ENCODE data around the gene PRG2. TPM values are rescaled to one million over a fixed set of nuclear protein-coding genes. Genes with fewer than 3 reads are reported as not detected.

Gene PRG2, protein sequence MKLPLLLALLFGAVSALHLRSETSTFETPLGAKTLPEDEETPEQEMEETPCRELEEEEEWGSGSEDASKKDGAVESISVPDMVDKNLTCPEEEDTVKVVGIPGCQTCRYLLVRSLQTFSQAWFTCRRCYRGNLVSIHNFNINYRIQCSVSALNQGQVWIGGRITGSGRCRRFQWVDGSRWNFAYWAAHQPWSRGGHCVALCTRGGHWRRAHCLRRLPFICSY
- polyA plus RNA-seq (2012; ENCODE audit: insufficient read length, low read depth): not detected

DNA sequence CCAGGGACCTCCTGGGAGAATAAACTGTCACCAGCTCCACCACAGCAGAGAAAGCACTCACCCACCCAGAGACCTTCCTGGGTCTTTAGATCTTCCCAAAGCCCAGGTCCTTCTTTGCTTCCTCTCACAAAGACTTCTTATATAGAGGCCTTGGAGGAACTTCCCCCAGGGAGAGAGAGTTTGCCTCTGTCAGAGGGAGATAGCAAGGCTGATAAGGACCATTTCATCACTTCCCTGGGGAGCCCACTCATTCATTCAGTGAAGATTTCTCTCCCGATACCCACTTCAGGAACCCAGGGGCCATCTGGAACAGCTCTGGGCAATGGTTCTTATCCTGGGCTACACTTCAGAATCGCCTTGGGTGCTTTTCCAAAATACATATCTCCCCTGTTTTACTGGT is at the start of gene PRG2:
PRG2 (minus strand) TSS at position 116 of the 400 bp plus-strand sequence. CDS start 706 bp downstream, outside the sequence.
- no peak for TF ChIP-seq FOXP2 (optimal IDR thresholded peaks at IDR 0.05; ENCODE audit: borderline replicate concordance, extremely low read depth, extremely low read length, insufficient read depth)
- no peak for TF ChIP-seq POLR2AphosphoS5 (IDR thresholded peaks at IDR 0.05; ENCODE audit: low read depth, low read length)

DNA sequence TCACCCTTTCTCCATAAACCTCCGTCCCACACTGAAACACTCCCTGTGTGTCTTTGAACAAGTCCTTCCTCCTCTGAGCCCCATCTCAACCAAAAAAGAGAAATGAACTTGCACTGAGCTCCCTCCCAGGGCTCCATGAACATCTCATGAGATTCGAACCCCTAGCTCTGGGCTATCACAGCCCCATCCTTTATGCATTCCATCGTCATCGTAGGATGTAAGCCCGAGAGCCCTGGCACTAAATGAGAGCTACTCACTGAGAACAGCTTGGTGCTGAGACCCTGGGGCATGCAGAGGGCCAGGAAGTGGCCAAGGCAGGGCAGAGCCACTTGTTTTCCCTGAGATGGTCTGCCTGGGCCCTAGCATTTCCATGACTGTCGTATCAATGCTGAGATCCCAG is 49.3 kb upstream of the PRG2 start:
- no peak for TF ChIP-seq POLR2AphosphoS5 (IDR thresholded peaks at IDR 0.05; ENCODE audit: low read depth, low read length)
- no peak for TF ChIP-seq SIN3A (IDR thresholded peaks at IDR 0.05; ENCODE audit: borderline replicate concordance, insufficient read depth, low read length)
- TF ChIP-seq TAF1 (IDR thresholded peaks at IDR 0.05; ENCODE audit: borderline replicate concordance, insufficient read depth, low read length): no peak

DNA sequence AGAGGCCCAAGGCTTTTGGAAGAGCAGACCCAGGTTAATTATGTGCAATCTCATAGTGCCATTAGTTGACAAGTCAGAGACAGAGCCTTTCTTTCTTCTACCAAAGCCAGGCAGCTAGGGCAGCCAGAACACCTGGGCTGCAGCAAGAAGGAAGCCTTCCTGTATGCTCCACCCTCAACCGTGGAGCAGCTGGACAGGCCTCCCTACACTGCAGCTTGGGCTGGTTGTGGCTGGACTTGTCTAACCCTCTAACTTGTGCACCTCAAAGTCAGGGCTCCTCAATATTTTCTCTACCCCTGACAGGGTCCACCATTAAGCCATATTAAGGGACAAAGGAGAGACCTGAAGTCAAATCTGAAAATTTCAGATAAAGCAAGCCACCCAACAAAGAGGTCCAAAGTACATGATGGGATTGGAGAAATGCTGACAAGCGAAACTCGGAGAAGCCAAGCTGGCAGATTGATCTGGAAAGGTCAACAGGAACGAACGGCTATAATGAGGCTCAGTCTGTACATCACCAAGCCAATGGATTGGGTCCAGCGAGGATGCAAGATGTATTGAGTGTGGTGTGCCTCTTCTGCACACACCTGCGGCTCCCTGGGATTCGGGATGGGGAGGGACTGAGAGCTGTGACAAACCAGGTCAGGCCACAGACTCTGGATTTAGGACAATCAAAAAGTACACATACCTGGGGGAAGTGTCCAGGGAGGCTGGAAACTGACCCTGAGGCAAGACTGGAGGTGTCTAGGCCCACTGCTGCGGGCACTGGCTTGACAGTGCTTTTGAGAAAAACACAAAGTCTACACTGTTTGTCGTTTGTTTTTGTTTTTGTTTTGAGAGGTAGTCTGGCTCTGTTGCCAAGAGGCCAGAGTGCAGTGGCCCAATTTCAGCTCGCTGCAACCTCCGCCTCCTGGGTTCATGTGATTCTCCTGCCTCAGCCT is 48.2 kb upstream of the PRG2 start:
- no peak for TF ChIP-seq TAF1 (IDR thresholded peaks at IDR 0.05; ENCODE audit: borderline replicate concordance, insufficient read depth, low read length)

DNA sequence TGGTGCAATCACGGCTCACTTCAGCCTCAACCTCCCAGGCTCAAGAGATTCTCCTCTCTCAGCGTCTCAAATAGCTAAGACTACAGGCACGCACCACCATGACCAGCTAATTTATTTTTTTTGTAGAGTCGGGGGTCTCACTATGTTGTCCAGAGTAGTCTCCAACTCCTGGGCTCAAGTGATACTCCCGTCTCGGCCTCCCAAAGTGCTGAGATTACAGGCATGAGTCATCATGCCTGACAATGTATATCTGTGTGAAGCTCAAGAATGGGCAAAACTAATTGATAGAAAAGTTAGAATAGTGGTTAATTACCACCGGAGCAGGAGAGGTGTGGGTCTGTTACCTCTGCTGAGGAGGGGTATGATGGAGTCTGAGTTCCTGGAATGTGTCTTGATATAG is 45.6 kb upstream of the PRG2 start:
- TF ChIP-seq POLR2AphosphoS5 (IDR thresholded peaks at IDR 0.05; ENCODE audit: low read depth, low read length) (no peak), SIN3A (IDR thresholded peaks at IDR 0.05; ENCODE audit: borderline replicate concordance, insufficient read depth, low read length) (no peak), FOXP2 (optimal IDR thresholded peaks at IDR 0.05; ENCODE audit: borderline replicate concordance, extremely low read depth, extremely low read length, insufficient read depth) (no peak)
- TF ChIP-seq, protein P1, sequence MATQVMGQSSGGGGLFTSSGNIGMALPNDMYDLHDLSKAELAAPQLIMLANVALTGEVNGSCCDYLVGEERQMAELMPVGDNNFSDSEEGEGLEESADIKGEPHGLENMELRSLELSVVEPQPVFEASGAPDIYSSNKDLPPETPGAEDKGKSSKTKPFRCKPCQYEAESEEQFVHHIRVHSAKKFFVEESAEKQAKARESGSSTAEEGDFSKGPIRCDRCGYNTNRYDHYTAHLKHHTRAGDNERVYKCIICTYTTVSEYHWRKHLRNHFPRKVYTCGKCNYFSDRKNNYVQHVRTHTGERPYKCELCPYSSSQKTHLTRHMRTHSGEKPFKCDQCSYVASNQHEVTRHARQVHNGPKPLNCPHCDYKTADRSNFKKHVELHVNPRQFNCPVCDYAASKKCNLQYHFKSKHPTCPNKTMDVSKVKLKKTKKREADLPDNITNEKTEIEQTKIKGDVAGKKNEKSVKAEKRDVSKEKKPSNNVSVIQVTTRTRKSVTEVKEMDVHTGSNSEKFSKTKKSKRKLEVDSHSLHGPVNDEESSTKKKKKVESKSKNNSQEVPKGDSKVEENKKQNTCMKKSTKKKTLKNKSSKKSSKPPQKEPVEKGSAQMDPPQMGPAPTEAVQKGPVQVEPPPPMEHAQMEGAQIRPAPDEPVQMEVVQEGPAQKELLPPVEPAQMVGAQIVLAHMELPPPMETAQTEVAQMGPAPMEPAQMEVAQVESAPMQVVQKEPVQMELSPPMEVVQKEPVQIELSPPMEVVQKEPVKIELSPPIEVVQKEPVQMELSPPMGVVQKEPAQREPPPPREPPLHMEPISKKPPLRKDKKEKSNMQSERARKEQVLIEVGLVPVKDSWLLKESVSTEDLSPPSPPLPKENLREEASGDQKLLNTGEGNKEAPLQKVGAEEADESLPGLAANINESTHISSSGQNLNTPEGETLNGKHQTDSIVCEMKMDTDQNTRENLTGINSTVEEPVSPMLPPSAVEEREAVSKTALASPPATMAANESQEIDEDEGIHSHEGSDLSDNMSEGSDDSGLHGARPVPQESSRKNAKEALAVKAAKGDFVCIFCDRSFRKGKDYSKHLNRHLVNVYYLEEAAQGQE (IDR thresholded peaks at IDR 0.05; ENCODE audit: insufficient read depth in 1 of 2, low read depth in 2 of 2, low read length in 2 of 2): no peak

DNA sequence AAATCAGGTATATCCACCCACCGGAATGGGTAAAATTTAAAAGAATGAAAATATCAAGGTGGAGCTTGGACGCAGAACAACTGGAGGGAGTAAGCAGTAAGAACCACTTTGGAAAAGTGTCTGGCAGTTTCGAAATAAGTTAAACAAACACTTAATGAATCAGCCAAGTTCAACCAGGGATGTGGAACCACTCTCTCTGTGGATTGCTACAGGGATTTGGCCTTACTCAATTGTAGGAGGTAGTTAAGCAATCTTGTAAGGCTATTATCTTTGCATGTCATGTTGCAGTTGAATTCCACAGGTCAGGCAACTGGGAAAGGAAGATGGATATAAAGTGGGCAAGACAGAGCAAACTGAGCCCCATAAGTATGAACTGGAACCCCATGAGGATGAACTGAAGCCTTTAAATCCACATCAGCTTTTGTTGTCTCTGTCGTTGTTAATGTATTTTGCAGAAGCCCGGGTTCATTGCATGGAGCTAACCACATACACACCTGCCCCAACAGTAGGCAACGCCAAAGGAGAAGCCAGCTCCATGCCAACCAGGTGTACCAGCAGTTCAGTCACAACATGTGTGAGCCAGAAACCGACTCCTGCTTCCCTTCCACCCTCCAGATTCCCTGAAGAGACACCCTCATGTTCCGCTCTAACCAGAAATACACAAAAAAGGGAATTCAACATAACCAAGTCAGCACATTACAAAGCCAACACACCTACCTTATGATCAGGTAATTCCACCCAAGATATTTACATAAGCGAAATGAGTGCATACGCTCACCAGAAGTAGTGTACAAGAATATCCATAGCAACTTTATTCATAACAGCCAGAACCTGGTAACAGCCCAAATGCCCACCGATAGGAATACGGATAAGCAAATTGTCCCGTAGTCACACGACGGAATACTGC is 44.4 kb upstream of the PRG2 start:
- TF ChIP-seq, protein P1 (IDR thresholded peaks at IDR 0.05; ENCODE audit: insufficient read depth in 1 of 2, low read depth in 2 of 2, low read length in 2 of 2): no peak
- no peak for TF ChIP-seq FOXP2 (optimal IDR thresholded peaks at IDR 0.05; ENCODE audit: borderline replicate concordance, extremely low read depth, extremely low read length, insufficient read depth)
- no peak for TF ChIP-seq SIN3A (IDR thresholded peaks at IDR 0.05; ENCODE audit: borderline replicate concordance, insufficient read depth, low read length)
- TF ChIP-seq TAF1 (IDR thresholded peaks at IDR 0.05; ENCODE audit: borderline replicate concordance, insufficient read depth, low read length): no peak
- no peak for TF ChIP-seq POLR2AphosphoS5 (IDR thresholded peaks at IDR 0.05; ENCODE audit: low read depth, low read length)

DNA sequence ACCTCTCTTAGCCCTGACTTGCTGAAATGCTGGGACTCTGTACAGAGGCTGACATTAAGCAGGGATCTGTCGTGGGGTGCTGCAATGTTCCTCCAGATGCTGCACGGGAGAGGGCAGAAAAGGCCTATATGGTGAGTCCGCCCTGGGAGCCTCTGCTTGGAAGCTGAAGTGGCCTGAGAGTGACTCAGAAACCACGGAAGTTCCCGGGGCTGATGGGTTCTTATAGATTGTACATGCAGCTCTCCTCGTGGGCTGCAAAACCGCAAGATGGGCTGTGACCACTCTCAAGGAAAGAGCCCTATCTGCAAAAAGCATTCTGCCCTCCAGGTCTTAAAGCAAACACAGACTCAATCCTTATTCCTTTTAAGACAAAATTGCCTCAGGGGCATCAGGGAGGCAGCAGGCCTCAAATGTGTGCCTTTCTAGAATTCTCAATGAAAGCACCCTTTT is 42.3 kb upstream of the PRG2 start:
- TF ChIP-seq SIN3A (IDR thresholded peaks at IDR 0.05; ENCODE audit: borderline replicate concordance, insufficient read depth, low read length) (no peak), FOXP2 (optimal IDR thresholded peaks at IDR 0.05; ENCODE audit: borderline replicate concordance, extremely low read depth, extremely low read length, insufficient read depth) (no peak), TAF1 (IDR thresholded peaks at IDR 0.05; ENCODE audit: borderline replicate concordance, insufficient read depth, low read length) (no peak), POLR2AphosphoS5 (IDR thresholded peaks at IDR 0.05; ENCODE audit: low read depth, low read length) (no peak)
- TF ChIP-seq, protein P1 (IDR thresholded peaks at IDR 0.05; ENCODE audit: insufficient read depth in 1 of 2, low read depth in 2 of 2, low read length in 2 of 2): no peak
